Kidney (tissue), 14 donors: Measurements from ENCODE around the gene LARGE1. TPM values are rescaled to one million over a fixed set of nuclear protein-coding genes. Genes with fewer than 3 reads are reported as not detected.
"Not testable (repeated sequence)": the region's sequence is repeated elsewhere in the genome, so short reads cannot be mapped to it uniquely, and the experiment has no call there.

Experiments used
- DNase-seq, 5 donors: peaks; one replicate each; pipeline ENCODE4 v3.0.0-alpha.2; 2013 to 2020
- FAIRE-seq: peaks from 2 replicates; lab custom pipeline; 2012; peaks lifted over from hg19 to GRCh38; lab: Jason Lieb, UNC
- H3K27ac ChIP-seq, 2 donors: one replicate each; pipeline ENCODE4 v1.7.0; 2013; ENCODE audit warnings: low read depth in 2 of 2, low read length in 2 of 2, inconsistent platforms in 1 of 2
- H3K27me3 ChIP-seq: one replicate; pipeline ENCODE4 v1.7.1; 2013; ENCODE audit warnings: low read length, inconsistent platforms; ENCODE audit not compliant: control insufficient read depth, insufficient read depth
- H3K36me3 ChIP-seq, 3 donors: one replicate each; pipeline versions ENCODE4 v1.7.0 to v1.7.1; 2013; ENCODE audit warnings: low read length in 3 of 3, control low read depth in 1 of 3, inconsistent platforms in 1 of 3; ENCODE audit not compliant: insufficient read depth in 3 of 3, control insufficient read depth in 2 of 3
- H3K4me1 ChIP-seq, 3 donors: one replicate each; pipeline versions ENCODE4 v1.7.0 to v1.7.1; 2013; ENCODE audit warnings: low read length in 3 of 3, inconsistent platforms in 1 of 3, low read depth in 1 of 3; ENCODE audit not compliant: control insufficient read depth in 2 of 3, insufficient read depth in 2 of 3
- H3K4me3 ChIP-seq, 3 donors: one replicate each; pipeline versions ENCODE4 v1.7.0 to v1.8.1; 2013; ENCODE audit warnings: low read length in 3 of 3, control low read depth in 1 of 3, inconsistent platforms in 1 of 3
- H3K9ac ChIP-seq, 3 donors: one replicate each; pipeline versions ENCODE4 v1.7.0 to v1.7.1; 2013; ENCODE audit warnings: low read length in 3 of 3, control low read depth in 1 of 3, inconsistent platforms in 1 of 3
- H3K9me3 ChIP-seq, 3 donors: one replicate each; pipeline versions ENCODE4 v1.7.0 to v1.7.1; 2013; ENCODE audit warnings: low read length in 3 of 3, control low read depth in 1 of 3, inconsistent platforms in 1 of 3; ENCODE audit not compliant: control insufficient read depth in 2 of 3, insufficient read depth in 1 of 3
- intact Hi-C: fragments of 100-400 bp; cut with DNase I; formaldehyde crosslinking; loops from one replicate; pipeline ENCODE4 v1.11.1; 2022
- polyA plus RNA-seq: library from polyadenylated mRNA; stranded (reverse); fragments of 350-450 nt; fragmentation: Illumina TruSeq; extraction: RNeasy Lipid Tissue Mini Kit (QIAGEN cat#74804); gene quantifications from one replicate; pipeline ENCODE4 v1.2.3, GENCODE V29; 2014; ENCODE audit warnings: low read depth, low replicate concordance; ENCODE audit not compliant: insufficient read depth
- total RNA-seq: library from RNA; stranded (reverse); fragmentation: NEBNext Ultra II Directional; extraction: Animal tissue kit (Norgen Biotek cat#: 25700); gene quantifications from one replicate; pipeline ENCODE4 v1.2.1, GENCODE V29; 2021
- TF ChIP-seq, protein P1 (sequence below): IDR thresholded peaks from 3 replicates; pipeline ENCODE4 v1.5.1; 2012; ENCODE audit warnings: mild to moderate bottlenecking, moderate library complexity, borderline replicate concordance; ENCODE audit not compliant: insufficient read depth; ENCODE audit errors: extremely low read depth
- donor health status: control.
- donor health status: control.
- donor health status: control.
- donor health status: control.
- donor health status: control.
- donor health status: DM: yes; HTN: yes; CAD: no.
- donor health status: Normal renal cell carcinoma (clear cell type).

Gene LARGE1
- total and polyA plus RNA-seq, 2 donors from 2014 or later: 5.0 to 22.9 TPM

DNA sequence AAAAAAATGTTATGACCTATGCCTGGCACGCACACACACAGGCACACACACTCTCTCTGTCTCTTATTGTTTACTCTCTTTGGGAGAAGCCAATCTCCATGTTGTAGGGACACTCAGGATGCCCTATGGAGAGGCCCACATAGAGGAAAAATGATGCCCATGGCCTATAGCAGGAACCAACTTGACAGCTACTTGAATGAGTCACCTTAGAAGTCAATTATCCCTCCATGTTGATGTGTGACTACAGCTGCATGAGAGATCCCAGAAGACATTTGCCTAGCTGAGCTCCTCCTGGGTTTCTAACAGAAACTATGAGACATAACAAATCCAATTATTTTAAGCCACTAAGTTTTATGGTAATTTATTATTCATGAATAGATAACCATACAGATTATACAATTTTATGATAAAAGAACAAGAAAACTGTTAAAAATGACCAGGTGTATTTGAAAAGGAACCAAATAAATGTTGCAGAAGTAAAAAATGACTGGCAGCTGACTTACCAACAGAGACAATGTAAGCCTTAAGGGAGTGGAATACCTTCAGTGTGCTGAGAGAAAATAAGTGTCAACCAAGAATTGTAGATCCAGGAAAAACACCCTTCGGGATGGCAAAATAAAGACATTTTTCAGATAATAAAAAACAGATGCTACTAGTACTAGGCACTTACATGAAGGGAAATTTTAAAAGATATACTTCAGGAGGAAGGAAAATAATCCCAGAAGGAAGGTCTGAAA is 458.4 kb downstream of the LARGE1 start:
- intact Hi-C loops: no loop called here
- no peak overlapping the region for H3K4me3 ChIP-seq
- H3K4me1 ChIP-seq: peaks cover 0 to 5% (median 1%) of the 10 kb centered on the region in 3 donors
- no peak for DNase-seq
- H3K9me3 ChIP-seq: peaks cover 0 to 3% (median 0%) of the 10 kb centered on the region in 3 donors
- H3K9ac ChIP-seq: no peak overlapping the region
- no peaks in the 10 kb centered on the region for H3K27me3 ChIP-seq
- TF ChIP-seq, protein P1, sequence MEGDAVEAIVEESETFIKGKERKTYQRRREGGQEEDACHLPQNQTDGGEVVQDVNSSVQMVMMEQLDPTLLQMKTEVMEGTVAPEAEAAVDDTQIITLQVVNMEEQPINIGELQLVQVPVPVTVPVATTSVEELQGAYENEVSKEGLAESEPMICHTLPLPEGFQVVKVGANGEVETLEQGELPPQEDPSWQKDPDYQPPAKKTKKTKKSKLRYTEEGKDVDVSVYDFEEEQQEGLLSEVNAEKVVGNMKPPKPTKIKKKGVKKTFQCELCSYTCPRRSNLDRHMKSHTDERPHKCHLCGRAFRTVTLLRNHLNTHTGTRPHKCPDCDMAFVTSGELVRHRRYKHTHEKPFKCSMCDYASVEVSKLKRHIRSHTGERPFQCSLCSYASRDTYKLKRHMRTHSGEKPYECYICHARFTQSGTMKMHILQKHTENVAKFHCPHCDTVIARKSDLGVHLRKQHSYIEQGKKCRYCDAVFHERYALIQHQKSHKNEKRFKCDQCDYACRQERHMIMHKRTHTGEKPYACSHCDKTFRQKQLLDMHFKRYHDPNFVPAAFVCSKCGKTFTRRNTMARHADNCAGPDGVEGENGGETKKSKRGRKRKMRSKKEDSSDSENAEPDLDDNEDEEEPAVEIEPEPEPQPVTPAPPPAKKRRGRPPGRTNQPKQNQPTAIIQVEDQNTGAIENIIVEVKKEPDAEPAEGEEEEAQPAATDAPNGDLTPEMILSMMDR: no peak
- no peak overlapping the region for H3K27ac ChIP-seq
- FAIRE-seq: no peak
- no peaks in the 10 kb centered on the region for H3K36me3 ChIP-seq

DNA sequence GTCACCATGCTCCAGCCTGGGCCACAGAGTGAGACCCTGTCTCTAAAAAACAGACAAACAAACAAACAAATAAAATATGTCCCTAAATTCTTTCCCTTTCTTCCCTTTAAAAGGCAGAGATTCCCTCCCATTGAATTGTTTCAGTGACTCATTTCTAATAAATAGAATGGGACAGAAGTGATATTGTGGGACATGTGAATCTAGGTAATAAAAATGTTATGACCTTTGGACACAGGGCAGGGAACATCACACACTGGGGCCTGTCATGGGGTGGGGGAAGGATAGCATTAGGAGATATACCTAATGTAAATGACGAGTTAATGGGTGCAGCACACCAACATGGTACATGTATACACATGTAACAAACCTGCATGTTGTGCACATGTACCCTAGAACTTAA is 459.0 kb downstream of the LARGE1 start:
- DNase-seq, H3K4me1 ChIP-seq, H3K9ac ChIP-seq, FAIRE-seq, H3K36me3 ChIP-seq, H3K9me3 ChIP-seq, intact Hi-C loops, H3K27ac ChIP-seq, H3K4me3 ChIP-seq, H3K27me3 ChIP-seq: not testable (repeated sequence)

DNA sequence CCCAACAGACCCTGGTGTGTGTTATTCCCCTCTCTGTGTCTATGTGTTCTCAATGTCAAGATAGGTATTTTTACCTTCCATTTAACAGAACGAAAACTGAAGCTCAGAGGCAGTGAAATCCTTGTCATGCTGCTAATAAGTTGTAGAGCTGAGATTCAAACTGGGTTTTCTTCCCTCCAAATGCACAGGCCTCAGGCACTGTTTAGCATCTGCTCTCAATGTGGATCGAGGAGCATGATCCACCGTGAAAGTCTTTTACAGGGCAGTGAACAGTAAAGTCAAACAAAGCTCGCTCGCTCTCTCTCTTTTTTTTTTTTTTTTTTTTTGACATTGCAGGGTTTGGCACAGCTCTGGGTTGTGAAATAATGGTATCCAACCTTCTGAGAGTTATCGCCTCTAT is 461.1 kb downstream of the LARGE1 start:
- TF ChIP-seq, protein P1: no peak

DNA sequence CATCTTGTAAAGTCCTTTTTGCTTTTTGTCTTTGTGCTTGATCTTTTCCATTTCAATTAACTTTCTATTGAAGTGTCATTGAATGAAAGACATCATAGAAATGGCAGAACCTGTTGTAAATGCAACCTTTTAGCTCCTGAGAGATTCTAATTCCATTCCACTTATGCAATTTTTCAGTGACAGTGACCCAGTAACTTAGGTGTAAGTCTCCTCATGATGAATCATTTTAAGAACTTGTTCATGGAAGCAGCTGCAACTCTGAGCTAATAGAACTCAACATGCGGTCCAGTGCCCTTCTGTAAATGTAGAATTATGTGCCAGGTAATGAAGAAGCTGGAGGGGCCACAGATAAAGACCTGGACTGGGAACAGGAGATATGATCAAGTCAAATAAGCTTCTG is 463.8 kb downstream of the LARGE1 start:
- H3K36me3 ChIP-seq: no peaks in the 10 kb centered on the region
- no peak for DNase-seq
- no peak for FAIRE-seq
- H3K9me3 ChIP-seq: no peaks in the 10 kb centered on the region
- H3K4me1 ChIP-seq: no peaks in the 10 kb centered on the region
- intact Hi-C loops: no loop called here
- no peak overlapping the region for H3K9ac ChIP-seq
- H3K4me3 ChIP-seq: no peak overlapping the region
- H3K27me3 ChIP-seq: no peaks in the 10 kb centered on the region
- TF ChIP-seq, protein P1: no peak
- H3K27ac ChIP-seq: no peak overlapping the region

More for the DNA sequence above, 461.1 kb downstream of the LARGE1 start:
- no peak for FAIRE-seq
- intact Hi-C loops: no loop called here
- H3K36me3 ChIP-seq: no peaks in the 10 kb centered on the region
- no peak for DNase-seq
- H3K9me3 ChIP-seq: peaks cover 0 to 3% (median 0%) of the 10 kb centered on the region in 3 donors
- no peaks in the 10 kb centered on the region for H3K4me1 ChIP-seq
- H3K27me3 ChIP-seq: no peaks in the 10 kb centered on the region
- no peak overlapping the region for H3K27ac ChIP-seq
- no peak overlapping the region for H3K9ac ChIP-seq
- H3K4me3 ChIP-seq: no peak overlapping the region
